GM19452 (cell line): Measurements from ENCODE around the gene KCNH1.
"Not testable (repeated sequence)": the region's sequence is repeated elsewhere in the genome, so short reads cannot be mapped to it uniquely, and the experiment has no call there.

ENCODE experiments used
- ATAC-seq: cut with Tn5 transposase; IDR thresholded peaks from one replicate; pipeline ENCODE4 v1.9.1; 2021; ENCODE audit not compliant: unreplicated experiment

Gene KCNH1

DNA sequence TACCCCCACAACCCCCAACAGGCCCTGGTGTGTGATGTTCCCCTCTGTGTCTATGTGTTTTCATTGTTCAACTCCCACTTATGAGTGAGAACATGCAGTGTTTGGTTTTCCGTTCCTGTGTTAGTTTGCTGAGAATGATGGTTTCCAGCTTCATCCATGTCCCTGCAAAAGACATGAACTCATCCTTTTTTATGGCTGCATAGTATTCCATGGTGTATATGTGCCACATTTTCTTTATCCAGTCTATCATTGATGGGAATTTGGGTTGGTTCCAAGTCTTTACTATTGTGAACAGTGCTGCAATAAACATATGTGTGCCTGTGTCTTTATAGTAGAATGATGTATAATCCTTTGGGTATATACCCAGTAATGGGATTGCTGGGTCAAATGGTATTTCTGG, 122.8 kb downstream of the KCNH1 start:
- not testable (repeated sequence) for ATAC-seq

DNA sequence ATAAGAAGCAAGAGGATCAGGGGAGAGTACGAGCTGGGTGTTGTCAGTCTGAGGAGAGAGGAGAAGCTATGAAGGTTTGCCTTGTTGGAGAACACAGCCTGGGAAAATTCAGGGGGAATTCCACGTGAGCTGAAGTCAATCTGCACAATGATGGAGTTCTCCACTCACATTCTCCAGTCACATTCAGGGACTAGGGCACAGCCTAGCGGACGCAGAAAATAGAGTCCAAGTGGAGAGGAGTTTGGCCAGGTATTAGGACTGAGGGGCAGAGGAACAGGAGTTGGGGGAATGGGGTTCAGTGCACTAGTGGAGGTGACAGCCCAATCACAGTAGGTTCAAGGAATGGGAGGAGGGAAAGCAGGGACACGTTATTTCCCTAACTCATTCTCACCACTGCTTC, 124.0 kb downstream of the KCNH1 start:
- no peak for ATAC-seq

DNA sequence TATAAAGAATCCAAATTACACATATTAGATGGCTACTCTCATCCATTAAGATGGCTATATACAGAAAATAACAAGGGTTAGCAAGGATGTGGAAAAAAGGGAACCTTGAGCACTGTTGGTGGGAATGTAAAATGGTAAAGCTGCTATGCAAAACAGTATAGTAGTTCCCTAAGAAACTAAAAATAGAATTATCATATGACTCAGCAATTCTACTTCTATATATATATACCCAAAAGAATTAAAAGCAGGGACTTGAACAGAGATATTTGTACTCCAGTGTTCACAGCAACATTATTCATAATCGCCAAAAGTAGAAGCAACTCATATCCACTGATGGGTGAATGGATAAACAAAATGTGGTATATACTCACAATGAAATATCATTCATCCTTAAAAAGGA, 126.1 kb downstream of the KCNH1 start:
- no peak for ATAC-seq

DNA sequence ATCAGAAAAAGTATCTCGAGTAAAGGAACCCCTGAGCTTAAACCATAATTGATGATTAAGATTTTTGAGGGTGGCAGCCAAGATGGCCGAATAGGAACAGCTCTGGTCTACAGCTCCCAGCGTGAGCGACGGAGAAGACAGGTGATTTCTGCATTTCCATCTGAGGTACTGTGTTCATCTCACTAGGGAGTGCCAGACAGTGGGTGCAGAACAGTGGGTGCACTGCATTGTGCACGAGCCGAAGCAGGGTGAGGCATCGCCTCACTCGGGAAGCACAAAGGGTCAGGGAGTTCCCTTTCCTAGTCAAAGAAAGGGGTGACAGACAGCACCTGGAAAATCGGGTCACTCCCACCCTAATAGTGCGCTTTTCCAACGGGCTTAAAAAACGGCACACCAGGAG, 138.0 kb downstream of the KCNH1 start:
- not testable (repeated sequence) for ATAC-seq

DNA sequence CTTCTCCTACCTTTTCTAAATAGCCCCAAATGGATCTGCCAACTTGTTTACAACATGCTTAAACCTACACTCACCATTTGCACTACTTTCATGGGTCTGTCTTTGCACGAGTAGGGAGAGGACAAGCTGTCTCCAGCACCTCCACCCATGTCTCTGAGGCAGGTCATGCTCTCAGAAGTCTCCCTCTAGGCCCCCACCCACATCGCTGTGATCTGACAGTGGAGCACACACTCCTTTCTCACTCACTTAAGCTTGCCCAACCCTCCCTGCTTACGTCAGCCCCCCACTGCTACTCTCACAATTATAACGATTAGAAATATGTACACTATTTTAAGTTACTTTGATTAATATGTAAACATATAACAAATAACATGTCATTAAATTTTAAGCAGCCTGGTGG, 141.1 kb downstream of the KCNH1 start:
- ATAC-seq = no peak

DNA sequence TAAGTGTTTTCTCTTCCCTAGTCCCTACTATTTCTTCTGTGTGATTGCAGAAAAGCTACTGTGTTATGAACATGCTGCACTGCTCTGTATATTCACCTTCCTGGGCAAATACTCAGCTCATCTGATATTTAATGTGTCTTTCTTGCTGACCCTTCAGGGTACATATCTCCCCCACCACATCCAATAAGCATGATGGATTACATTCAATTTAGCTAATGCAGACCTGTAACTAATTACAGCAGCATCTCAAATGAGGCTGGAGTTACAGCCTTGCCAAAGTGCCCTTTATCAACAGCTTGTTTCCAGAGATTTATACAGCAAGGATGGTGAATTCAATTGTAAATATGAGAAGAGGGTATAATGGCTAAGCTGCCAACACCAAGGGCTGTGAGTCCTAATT, 144.0 kb downstream of the KCNH1 start:
- ATAC-seq = no peak

DNA sequence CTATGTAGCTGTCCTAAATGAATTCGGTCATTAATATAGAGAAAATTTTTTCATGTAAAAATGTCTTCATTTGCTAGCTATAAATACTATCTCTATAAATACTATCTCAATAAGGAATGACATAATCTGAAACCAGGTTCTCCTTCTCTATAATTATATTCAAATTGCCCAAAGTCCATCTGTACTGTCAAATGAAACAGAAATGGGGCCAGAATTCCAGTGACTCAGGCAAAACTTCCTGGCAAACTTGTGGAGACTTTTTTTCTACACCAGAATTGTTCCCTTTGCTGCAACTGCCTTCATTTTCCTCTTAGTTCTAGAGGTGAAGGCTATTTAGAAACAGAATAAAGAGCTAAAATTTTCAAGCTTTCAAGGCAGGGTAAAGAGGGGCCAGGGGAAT, 152.5 kb downstream of the KCNH1 start:
- ATAC-seq = no peak

DNA sequence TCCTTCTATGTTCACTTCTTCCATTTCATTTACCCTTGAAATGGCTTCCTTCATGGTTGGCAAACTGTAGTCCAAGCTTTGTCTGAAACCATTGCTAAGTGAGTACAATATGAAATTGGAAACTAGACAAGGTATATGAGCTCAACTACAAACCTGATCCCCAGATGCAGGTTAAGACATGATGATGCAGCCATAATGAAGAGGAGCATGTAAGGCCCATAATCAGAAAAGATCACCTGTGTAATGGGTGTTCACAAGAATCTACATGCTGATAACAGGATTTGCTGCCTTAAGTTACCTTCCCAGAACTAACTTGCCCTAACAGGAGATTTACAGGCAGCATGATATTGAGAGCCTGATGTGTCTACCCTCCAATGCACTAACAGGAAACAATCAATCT, 153.9 kb downstream of the KCNH1 start:
- ATAC-seq = no peak

DNA sequence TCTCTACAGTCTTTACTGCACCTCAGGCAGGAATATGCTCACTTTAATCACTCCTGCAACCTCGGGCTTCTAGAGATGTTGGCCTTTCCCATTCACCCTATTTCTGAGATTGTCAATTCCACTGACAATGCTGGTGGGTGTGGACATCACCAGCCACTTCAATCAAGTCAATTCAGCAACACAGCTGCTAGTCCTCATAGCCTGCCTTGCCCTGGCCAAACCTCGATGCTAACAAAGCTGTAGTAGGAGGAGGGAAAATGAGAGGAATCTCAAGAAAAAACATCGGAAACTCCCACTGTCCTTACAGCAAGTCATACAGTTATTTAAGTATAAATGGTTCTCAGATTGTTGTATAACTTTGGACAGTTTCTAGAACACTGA, 155.0 kb downstream of the KCNH1 start:
- peak; percentile 24 for ATAC-seq

DNA sequence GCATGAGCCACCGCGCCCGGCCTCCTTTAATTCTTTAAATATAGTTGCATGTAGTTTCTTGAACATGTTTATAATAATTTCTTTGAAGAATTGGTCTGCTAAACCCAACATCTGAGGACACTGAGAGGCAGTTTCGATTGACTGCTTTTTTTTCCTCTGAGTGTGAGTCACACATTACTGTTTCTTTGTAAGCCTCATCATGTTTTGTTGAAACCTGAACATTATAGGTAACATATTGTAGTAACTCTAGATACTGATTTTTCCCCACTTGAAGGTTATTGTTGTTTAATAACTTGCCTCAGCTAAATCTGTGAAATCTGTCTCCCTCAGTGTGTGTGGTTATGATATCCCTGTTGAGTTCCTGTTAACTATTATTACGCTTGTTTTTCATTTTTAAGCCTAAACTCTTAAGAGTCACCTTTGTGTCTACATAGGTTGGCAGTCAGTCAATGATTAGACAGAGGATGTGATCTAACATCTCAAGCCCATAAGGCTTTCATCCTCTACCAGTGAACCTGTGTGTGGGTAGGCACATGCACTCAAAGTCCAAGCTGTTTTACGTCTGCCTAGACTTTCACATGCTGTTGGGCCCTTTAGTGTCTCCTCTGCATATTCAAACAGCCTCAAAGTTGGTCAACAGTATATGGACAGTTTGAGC, 155.5 kb downstream of the KCNH1 start:
- ATAC-seq = peak; percentile 72

DNA sequence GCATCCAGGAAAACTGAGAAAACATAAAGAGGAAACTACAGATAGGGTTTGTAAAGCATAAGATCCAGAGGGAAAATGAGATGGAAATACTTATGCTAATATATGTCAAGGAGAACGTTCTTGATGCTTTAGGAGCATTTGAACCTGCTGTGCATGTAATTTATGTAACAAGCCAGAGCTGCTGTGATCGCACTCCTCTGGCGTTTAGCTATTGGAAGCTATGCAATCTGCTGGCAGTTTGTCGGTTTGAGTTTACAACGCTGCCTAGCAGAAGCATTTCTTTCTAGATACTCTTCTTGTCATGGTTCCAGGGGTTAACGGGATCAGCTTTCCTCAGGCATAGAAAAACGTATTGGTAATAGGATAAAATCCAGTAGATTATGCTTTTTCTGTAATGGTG, 182.7 kb downstream of the KCNH1 start:
- no peak for ATAC-seq

DNA sequence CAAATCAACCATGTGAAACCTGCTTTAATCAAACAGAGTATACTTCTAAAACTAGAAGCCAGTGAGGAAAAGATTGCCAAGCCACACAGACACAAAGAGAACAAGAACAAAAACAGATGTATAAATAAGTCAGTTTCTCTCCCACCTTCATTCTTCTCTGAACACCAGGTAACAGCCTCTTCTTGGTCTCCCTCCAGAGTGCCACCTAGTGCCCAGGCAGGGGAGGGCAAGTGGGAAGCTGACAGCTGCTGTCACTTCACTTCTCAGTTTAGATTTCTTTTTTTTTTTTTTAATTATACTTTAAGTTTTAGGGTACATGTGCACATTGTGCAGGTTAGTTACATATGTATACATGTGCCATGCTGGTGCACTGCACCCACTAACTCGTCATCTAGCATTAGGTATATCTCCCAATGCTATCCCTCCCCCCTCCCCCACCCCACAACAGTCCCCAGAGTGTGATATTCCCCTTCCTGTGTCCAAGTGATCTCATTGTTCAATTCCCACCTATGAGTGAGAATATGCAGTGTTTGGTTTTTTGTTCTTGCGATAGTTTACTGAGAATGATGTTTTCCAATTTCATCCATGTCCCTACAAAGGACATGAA, 183.9 kb downstream of the KCNH1 start:
- ATAC-seq = peak; percentile 69

DNA sequence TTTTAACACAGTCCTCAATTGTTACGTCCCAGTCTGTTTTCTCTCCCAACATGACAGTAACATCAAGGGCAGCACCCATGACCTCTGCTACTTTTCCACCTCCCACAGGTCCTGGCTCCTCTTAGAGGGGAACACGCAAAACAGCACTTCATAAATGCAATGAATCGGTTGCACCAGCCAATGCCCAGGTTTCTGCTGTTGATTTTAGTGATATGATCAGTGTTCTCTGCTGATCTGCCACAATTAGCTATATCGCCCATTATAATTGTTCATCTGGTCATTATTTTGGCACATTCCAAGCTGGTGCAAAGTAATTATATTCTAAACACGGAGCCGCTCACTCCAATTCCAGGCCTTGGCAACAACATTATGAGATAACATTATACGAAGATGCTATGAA, 184.5 kb downstream of the KCNH1 start:
- no peak for ATAC-seq

DNA sequence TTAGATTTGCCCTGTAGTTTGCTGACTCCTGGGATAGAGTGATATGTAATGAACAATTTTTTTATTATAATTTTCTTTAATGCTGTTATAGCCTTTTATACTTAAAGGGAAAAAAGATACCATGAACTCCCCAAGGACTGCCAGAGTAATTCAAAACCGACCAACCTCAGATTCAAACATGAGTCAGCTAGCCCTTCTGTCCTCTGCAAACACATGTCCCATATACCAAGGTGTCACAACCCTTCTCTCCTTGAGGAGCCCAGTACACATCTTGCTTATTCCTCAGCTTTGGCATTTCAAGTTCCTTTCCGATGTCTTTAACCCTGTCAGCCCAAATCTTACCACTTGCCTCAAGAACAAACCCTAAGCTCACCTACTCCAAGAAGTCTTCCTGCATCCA, 184.9 kb downstream of the KCNH1 start:
- no peak for ATAC-seq

DNA sequence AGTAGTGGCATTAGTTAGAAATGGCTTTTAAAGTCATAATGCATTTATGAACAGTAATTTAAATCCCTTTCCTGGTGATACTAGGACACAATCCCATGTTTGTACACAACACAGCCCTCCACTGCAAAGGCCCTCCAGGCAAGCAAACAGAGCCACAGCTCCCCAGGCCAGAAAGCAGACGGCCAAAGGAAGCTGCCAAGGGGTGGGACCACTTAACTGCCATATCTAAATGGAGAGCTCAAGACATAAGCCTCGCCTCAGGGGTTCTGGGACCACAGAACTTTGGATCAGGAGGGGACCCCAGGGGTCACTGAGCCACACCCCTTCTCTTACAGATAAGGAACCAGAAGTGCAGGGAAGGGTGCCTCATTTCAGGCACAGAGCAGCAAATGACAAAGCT, 189.7 kb downstream of the KCNH1 start:
- no peak for ATAC-seq

DNA sequence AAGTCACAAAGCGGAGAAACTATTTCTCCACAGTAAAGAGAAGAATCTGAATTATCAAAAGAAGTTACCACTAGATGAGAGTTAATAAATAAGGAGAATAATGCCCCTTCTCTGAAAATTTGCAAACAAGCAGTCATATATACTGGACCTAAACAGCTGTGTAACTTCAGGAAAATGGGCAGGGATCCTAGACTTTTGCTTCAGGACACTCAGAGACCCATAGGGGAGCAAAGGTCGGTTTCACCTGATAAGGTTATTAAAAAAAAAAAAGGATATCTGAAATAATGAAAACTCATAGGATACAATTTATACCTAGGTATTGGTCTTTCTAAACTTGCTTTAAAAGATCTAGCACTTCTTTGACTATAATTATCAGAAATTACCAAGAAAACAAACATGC, 191.4 kb downstream of the KCNH1 start:
- ATAC-seq = no peak

DNA sequence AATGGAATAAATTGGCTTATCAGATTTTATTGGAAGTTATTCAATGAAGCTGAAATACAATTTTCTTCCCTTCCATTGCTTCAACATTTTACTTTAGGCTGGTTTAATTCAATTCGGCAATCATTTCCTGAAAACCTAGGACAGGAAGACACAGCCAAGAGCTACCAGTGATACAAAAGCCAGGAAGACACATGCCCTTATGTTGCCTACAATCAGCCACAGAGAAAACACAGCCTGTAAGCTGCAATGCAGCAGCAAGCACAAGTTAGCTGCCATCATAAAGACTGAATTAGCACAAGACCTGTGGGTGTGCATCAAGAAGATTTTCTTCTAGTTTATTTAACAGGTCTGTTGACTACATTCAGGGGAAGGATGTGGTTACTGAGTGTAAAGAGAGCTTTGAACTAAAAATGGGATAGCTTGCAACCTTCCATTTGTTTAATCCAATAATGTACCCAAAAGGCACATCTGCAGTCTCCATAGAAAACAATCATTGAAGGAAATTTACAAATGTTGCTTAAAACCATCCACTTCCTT, 193.8 kb downstream of the KCNH1 start:
- no peak for ATAC-seq

DNA sequence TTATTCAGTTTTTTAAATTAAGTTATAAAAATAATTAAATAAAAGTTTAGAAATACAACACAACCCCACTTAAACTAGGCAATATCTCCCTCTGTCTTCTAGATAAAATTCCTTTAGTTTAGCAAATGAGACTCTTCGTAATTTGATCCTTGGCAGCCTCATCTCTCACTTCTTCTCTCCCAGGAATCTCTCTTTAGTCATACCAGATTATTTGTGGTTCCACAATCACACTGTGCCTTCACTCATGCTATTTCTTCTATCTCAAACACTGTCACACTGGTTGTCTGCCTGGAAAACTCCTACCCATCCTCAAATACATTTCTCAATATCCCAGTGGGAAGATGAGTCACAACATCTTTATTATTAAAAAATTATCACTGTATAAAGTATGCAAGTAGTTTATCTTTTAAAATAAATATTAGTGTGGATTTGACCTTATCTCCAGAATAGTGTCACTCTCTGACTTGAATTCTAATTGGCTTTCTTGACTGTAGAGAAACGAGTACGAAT, 195.5 kb downstream of the KCNH1 start:
- ATAC-seq = no peak

DNA sequence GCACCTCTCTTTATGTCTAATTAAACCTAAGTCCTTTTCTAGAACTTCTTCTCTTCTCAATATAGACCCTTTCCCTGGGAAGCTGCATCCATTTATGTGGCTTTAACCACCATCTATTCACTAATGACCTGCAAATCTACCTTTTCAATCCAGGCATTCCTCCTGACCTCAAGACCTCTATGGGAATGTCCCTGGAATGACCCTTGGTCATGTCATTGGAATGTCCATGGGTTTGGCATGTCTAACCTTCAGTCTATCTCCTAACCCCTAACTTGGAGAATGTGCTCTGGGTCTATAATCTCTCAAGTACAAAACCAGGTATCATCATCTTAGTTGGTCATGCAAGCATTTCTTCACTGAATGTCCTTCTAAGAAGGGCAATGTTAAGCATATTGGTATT, 196.1 kb downstream of the KCNH1 start:
- ATAC-seq = no peak

DNA sequence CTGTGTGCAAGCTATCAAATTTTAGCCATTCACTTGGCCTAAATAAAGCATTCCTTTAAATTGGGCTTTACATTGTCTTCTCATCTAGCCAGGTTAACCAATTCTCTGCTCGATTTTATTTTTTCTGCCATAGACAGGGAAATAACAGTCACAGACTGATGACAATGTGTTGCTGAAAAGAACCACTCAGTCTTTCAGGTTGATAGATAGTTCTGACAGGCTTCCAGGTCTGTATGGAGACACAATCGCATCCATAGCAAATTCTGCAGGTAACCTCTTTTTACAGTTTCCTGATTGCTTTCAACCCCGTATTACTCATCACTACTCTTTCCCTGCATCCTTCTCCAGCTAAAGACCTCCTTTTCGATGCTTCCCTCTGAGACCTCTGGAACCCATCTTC, 198.0 kb downstream of the KCNH1 start:
- ATAC-seq = no peak

DNA sequence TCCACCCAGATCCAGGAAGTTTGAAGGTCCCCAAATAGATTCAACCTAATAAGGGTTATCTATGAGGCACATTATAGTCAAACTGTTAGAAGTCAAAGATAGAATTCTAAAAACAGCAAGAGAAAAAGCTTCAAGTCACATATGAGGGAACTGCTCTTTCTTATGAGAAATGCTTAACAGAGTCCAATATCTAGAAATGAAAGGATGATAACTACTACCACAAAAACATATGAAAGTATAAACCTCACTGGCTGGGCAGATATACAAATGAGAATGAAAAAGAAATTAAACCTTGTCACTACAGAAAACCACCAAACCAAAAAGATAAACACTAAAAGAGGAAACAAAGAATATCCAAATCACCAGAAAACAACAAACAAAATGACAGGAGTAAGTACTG, 201.8 kb downstream of the KCNH1 start:
- ATAC-seq = no peak

DNA sequence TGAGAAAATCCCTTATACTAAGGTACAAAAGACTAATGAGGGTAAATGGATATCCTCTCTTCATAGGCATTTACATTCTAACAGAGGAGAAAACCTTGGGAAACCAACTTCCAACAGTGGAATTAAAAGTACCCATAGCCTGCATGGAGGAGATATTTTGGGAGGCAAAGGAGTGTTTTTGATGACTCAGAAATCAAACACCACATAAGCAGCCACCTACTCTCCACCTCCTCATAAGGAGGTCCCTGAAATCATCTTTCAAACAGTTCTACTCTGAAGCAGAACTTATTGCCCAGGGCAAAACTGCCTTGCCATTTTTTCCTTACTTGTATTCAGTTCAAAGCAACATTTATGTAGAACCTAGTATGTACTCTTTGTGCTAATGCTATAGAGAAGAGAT, 211.3 kb downstream of the KCNH1 start:
- no peak for ATAC-seq
